IPS-NIHi11 (cell line): Measurements from ENCODE around the gene FUT7.
A peak's percentile ranks its signal among the peaks of the same experiment; 100 is the strongest.

Source experiments
- DNase-seq: peaks from one replicate; pipeline ENCODE4 v3.0.0; 2012; ENCODE audit warnings: mixed read lengths, low spot score

Gene FUT7, protein sequence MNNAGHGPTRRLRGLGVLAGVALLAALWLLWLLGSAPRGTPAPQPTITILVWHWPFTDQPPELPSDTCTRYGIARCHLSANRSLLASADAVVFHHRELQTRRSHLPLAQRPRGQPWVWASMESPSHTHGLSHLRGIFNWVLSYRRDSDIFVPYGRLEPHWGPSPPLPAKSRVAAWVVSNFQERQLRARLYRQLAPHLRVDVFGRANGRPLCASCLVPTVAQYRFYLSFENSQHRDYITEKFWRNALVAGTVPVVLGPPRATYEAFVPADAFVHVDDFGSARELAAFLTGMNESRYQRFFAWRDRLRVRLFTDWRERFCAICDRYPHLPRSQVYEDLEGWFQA

GRCh38 chr9:137031904-137032640, at the start of gene FUT7:
Gene FUT7 (minus strand): TSS chr9:137032088. CDS start chr9:137031991, 97 bp downstream.
- no peak for DNase-seq

DNA sequence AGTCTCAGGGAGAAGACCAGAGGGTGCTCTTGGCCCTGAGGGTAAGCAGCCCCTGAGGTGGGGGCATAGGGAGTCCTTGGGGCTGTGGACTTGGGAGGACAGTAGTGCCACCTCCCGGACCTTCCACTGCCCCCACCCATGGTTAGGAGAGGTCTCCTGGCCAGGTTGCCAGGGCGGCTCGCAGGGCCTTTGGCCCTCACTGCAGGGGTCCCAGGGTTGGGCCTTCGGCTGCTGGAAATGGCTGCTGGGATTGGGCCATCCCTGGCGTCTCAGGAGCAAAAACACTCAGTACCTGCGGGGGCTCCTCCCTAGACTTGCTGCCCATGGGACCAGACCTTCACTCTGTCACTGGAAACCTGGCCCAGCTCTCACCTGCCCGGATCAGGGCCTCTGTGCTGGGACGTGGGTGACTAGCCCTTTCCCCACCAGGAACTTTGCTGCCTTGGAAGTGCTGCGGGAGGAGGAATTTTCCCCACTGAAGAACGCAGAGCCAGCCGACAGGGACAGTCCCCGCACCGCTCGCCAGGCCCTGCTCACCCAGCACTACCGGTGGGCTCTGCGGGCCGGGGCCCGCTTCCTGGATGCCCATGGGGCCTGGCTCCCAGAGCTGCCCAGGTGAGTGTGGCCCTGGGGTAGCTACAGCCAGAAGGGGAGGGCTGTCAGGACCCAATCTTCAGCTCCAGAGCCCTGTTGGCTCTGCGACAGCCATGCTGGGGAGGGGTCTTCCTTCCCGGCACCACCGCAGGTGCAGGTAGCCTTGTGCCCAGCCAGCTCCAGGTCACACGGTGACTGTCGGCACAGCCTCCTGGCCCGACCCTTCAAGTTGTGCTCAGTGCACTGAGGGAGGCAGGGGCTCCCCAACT, 48.6 kb upstream of the FUT7 start:
- DNase-seq = no peak

DNA sequence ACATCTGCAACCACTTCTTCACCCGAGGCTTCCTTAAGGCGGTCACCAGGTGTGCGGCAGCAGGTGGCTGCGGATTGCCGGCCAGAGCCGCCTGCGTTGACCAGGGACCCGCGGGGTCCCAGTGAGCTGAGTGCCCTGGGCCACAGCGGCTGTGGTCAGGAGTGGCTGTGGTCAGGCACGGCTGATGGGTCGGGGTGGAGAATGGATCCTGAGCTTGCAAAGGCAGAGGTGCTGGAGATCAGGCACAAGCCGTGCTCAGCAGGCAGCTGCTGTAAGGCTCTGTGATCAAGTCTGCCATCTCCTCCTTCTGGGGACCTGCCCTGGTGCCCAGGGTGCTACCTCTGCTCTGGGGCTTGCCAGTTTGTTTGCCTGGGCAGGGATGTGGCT, 47.5 kb upstream of the FUT7 start:
- DNase-seq = no peak

GRCh38 chr9:137078701-137079400, 47.0 kb upstream of the FUT7 start:
- DNase-seq = peak; percentile 72

- no peak for DNase-seq
Observed at GRCh38 chr9:137077758-137078693, 46.1 kb upstream of the FUT7 start.

DNA sequence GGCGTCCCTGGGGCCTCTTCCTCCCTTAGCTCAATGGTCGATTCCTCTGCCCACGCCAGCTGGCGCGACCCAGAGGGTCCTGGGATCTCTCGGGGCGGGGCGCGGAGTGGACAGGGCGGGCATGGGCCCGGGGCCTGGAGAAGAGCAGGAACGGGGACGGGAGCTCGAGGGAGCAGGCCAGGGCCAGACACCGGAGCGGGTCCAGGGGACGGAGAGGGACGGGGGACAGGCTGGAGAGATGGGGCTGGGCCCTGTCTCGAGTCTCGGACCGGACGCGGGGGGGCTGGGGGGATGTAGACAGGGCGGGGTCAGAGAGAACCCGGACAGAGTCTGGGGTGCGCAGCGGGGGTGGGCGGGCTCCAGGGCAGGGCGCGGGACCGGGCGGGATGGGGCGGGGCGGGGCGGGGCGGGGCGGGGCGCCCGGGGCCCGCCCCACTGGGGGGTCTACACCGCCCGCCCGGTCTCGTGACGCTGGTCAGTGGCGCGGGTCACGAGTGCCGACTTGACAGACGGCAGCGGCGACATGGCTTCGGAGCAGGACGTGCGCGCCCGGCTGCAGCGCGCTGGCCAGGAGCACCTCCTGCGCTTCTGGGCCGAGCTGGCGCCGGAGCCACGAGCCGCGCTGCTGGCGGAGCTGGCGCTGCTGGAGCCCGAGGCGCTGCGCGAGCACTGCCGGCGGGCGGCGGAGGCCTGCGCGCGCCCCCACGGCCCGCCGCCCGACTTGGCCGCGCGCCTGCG, 45.3 kb upstream of the FUT7 start, which contains the start of gene UAP1L1:
TSS of gene UAP1L1 (plus strand) at position 508 of the 738 bp plus-strand sequence. CDS start at position 524, 16 bp downstream.
- DNase-seq = peak; percentile 55

GRCh38 chr9:137076636-137077009, 44.7 kb upstream of the FUT7 start:
- no peak for DNase-seq

DNA sequence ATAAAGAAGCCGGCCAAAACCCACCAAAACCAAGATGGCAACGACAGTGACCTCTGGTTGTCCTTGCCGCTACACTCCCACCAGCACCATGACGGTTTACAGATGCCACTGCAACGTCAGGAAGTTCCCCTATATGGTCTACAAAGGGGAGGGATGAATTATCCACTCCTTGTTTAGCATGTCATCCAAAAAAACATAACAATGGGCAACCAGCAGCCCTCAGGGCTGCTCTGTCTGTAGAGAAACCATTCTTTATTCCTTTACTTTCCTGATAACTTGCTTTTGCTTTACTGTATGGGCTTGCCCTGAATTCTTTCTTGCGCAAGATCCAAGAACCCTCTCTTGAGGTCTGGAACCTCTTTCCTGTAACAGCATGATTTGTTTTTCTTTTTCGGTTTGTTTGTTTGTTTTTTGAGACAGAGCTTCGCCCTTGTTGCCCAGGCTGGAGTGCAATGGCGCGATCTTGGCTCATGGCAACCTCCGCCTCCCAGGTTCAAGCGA, 43.4 kb upstream of the FUT7 start:
- no peak for DNase-seq

GRCh38 chr9:137074657-137075274, 42.9 kb upstream of the FUT7 start:
- DNase-seq = no peak

DNA sequence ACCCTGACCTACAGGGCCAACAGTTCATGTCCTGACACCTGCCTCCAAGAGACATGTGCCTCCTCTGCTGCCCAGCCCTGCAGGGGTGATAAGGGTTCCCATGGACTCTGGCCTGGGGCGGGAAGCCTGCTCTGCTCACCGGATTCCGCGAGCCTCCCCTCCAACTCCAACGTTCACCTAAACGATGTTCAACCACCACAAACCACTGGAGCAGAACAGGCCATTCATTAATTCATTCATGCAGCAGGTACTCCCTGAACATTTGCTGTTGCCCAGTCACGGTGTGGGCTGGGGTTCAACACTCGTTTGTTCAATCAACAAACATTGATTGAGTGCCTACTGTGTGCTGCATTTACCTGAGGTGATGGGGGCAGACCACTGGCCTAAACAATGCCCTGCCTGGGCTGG, 42.1 kb upstream of the FUT7 start:
- no peak for DNase-seq

DNA sequence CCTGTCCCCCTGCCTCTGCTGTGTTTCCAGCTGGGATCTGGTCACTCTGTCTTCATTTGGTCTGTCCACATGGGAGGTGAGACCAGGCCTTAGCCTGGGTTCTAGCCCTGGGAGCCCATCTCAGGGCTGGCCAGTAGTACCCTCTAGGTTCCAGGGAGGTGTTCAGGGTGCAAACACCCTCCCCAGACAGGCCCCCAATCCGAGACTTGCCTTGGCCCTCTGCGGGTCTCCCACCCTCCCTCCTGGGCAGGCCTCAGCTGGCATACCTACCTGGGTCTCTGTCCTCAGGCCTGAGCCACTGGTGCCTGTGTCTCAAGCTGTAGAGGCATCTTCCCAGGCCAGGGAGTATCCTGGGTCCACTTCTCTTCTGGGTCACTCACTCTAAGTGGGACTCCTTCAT, 39.4 kb upstream of the FUT7 start:
- no peak for DNase-seq

GRCh38 chr9:137070906-137071275, 39.0 kb upstream of the FUT7 start:
- no peak for DNase-seq

- peak; percentile 90 for DNase-seq
Observed at GRCh38 chr9:137070201-137070905, 38.5 kb upstream of the FUT7 start, which contains the start of gene SAPCD2. Gene SAPCD2 (minus strand): TSS chr9:137070557. CDS start chr9:137070460, 97 bp downstream.

DNA sequence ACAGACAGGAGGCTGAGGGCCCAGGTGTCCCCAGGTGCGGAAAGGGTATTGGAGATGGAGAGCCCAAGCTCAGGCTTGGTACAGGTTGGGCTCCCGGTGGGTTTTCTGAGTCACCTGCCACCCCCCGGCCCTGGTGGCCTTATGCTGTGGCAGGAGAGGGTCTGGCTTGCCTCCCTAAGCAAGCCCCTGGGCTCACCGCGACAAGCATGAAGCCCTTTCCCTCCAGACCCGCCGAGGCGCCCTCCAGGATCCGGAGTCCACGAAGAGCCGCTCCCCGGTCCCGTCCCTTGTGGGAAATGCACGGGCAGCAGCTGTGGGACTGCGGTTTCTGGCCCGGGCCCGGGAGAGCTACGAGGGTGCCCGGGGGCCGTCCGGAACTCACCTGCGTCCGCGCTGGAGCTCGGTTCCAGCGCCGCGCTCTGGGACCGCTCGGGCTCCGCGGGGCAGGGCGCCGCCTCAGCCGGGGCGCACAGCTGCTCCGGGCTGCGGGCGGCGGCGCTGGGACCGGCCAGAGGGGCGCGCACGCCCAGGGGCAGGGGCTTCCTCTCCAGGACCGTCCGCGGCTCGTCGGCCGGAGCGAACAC, 37.7 kb upstream of the FUT7 start:
- DNase-seq = peak; percentile 52

- no peak for DNase-seq
Observed at GRCh38 chr9:137068539-137069507, 36.9 kb upstream of the FUT7 start.

GRCh38 chr9:137067860-137068538, 36.1 kb upstream of the FUT7 start:
- peak; percentile 84 for DNase-seq
